Natural killer cell (primary cell): Measurements from ENCODE around the gene SCLT1. TPM values are rescaled to one million over a fixed set of nuclear protein-coding genes. Genes with fewer than 3 reads are reported as not detected.

ENCODE experiments used
- ATAC-seq, 3 donors: fragments of 150-1000 bp in 2 of 3; fragments of 200-7000 bp in 1 of 3; cut with Tn5 transposase; 1 replicate in 1 of 3; 2 replicates in 2 of 3; pipeline ENCODE4 v1.10.0; 2021; ENCODE audit warnings: mild to moderate bottlenecking in 2 of 3, moderate library complexity in 2 of 3
- DNase-seq, 2 donors: peaks; one replicate each; pipeline versions ENCODE4 v3.0.0 to v3.0.0-alpha.2; 2013 to 2021; ENCODE audit warnings: mixed read lengths in 1 of 2
- H3K27ac ChIP-seq: one replicate; pipeline ENCODE4 v1.5.1; 2013; ENCODE audit warnings: mild to moderate bottlenecking, low read length
- H3K27me3 ChIP-seq: one replicate; pipeline ENCODE4 v1.6.1; 2013; ENCODE audit warnings: low read length; ENCODE audit not compliant: control insufficient read depth, insufficient read depth
- H3K36me3 ChIP-seq: one replicate; pipeline ENCODE4 v1.6.1; 2013; ENCODE audit warnings: low read length; ENCODE audit not compliant: control insufficient read depth, insufficient read depth
- H3K4me1 ChIP-seq: one replicate; pipeline ENCODE4 v1.6.1; 2013; ENCODE audit warnings: low read length; ENCODE audit not compliant: control insufficient read depth, insufficient read depth
- H3K4me3 ChIP-seq: one replicate; pipeline ENCODE4 v1.5.1; 2013; ENCODE audit warnings: low read length
- H3K9me3 ChIP-seq: one replicate; pipeline ENCODE4 v1.6.1; 2013; ENCODE audit warnings: low read length; ENCODE audit not compliant: control insufficient read depth, insufficient read depth
- H3K27ac Mint-ChIP-seq, 2 donors: one replicate each; pipeline ENCODE4 v1.8.0; 2022; ENCODE audit warnings: mild to moderate bottlenecking in 2 of 2, mixed read lengths in 2 of 2, moderate library complexity in 1 of 2
- H3K27me3 Mint-ChIP-seq, 2 donors: one replicate each; pipeline ENCODE4 v1.8.0; 2022; ENCODE audit warnings: low read depth in 2 of 2, mixed read lengths in 2 of 2
- H3K36me3 Mint-ChIP-seq: one replicate; pipeline ENCODE4 v1.8.0; 2022; ENCODE audit warnings: mixed read lengths
- H3K4me1 Mint-ChIP-seq, 2 donors: one replicate each; pipeline ENCODE4 v1.8.0; 2022; ENCODE audit warnings: mixed read lengths in 2 of 2
- H3K4me3 Mint-ChIP-seq: one replicate; pipeline ENCODE4 v1.8.0; 2022; ENCODE audit warnings: mild to moderate bottlenecking, moderate library complexity, mixed read lengths
- H3K9me3 Mint-ChIP-seq, 2 donors: one replicate each; pipeline ENCODE4 v1.8.0; 2022; ENCODE audit warnings: mixed read lengths in 2 of 2
- CTCF ChIP-seq: fragments of 200-600 bp; IDR thresholded peaks from one replicate; pipeline ENCODE4 v1.8.0; 2022; ENCODE audit warnings: antibody characterized with exemption
- WGBS: methylation state at CpG from one replicate; pipeline ENCODE4 v1.1.7; 2013; ENCODE audit warnings: missing lambda C conversion rate; ENCODE audit not compliant: insufficient coverage; 5-methylcytosine and 5-hydroxymethylcytosine counted together
- intact Hi-C: fragments of 100-400 bp; cut with micrococcal nuclease; formaldehyde crosslinking; loops from one replicate; pipeline ENCODE4 v1.14.2; 2022
- total RNA-seq, 4 donors: library from RNA; stranded (reverse); fragments of 120-200 nt in 1 of 4; gene quantifications; one replicate each; pipeline versions ENCODE4 v1.2.3 to v1.2.4, GENCODE V29; 2013 to 2022

The SCLT1 gene
- total RNA-seq, 3 donors from 2014 or later (not counting 1 experiment from before 2014, with no cell fraction given), result 54.0 to 59.9 (median 55.4) TPM

- Histone ChIP-seq H3K9me3 (no peaks in the 10 kb centered on the region), H3K36me3 (peaks cover 3% of the 10 kb centered on the region), H3K4me1 (peaks cover 9% of the 10 kb centered on the region), H3K27ac (no peak overlapping the region), H3K4me3 (no peak overlapping the region), H3K27me3 (no peaks in the 10 kb centered on the region)
- Mint-ChIP-seq H3K27ac (peak overlapping the region in 1 of 2 donors; percentile 4), H3K27me3 (no peaks in the 10 kb centered on the region), H3K4me3 (no peak overlapping the region), H3K4me1 (peaks cover 47 to 53% of the 10 kb centered on the region in 2 donors), H3K9me3 (peaks cover 0 to 2% of the 10 kb centered on the region in 2 donors), H3K36me3 (peaks cover 9% of the 10 kb centered on the region)
- ATAC-seq, result no peak
- TF ChIP-seq CTCF, result no peak
- WGBS, result 92% methylated on average over 2 of the region's 3 CpGs
- DNase-seq, result no peak
- intact Hi-C loops, result no loop called here
Measured at GRCh38 chr4:128921954-128922353, 171.4 kb downstream of the SCLT1 start.

- Mint-ChIP-seq H3K4me1 (peaks cover 66 to 69% of the 10 kb centered on the region in 2 donors), H3K27me3 (no peaks in the 10 kb centered on the region), H3K27ac (peak overlapping the region; percentile 73 to 90), H3K36me3 (no peaks in the 10 kb centered on the region), H3K4me3 (peak overlapping the region; percentile 79), H3K9me3 (no peaks in the 10 kb centered on the region)
- peak; percentile 28 to 53 (median 49) for ATAC-seq
- WGBS, result 0% methylated on average over 1 of the region's 2 CpGs
- Histone ChIP-seq H3K27me3 (no peaks in the 10 kb centered on the region), H3K4me3 (no peak overlapping the region), H3K4me1 (peaks cover 20% of the 10 kb centered on the region), H3K36me3 (no peaks in the 10 kb centered on the region), H3K9me3 (no peaks in the 10 kb centered on the region), H3K27ac (peak overlapping the region; percentile 83)
- no peak for TF ChIP-seq CTCF
- DNase-seq, result peak in 1 of 2 donors; percentile 51
- intact Hi-C loops, result loop anchor here (2.0 kb wide), 3 partner anchors 63 to 175 kb away; partner anchors contain the start of gene SCLT1
Measured at GRCh38 chr4:128917781-128918180, 175.6 kb downstream of the SCLT1 start.

GRCh38 chr4:128916832-128917231 lies 176.5 kb downstream of the SCLT1 start:
- peak; percentile 38 to 57 for DNase-seq
- ATAC-seq, result peak; percentile 83 to 92 (median 89)
- peaks cover 22% of the 10 kb centered on the region for H3K4me1 ChIP-seq
- no peak for TF ChIP-seq CTCF
- Mint-ChIP-seq H3K9me3 (no peaks in the 10 kb centered on the region), H3K4me3 (peak overlapping the region; percentile 79), H3K27ac (peak overlapping the region; percentile 73 to 90), H3K27me3 (no peaks in the 10 kb centered on the region), H3K4me1 (peaks cover 68 to 70% of the 10 kb centered on the region in 2 donors), H3K36me3 (no peaks in the 10 kb centered on the region)
- H3K4me3 ChIP-seq, result no peak overlapping the region
- intact Hi-C loops, result loop anchor here (2.0 kb wide), 1 partner anchor 176 kb away; the partner anchor contains the start of gene SCLT1
- no peaks in the 10 kb centered on the region for H3K9me3 ChIP-seq
- H3K27me3 ChIP-seq, result no peaks in the 10 kb centered on the region
- peak overlapping the region; percentile 83 for H3K27ac ChIP-seq
- H3K36me3 ChIP-seq, result no peaks in the 10 kb centered on the region
- WGBS, result 10% methylated on average over 4 of the region's 6 CpGs

- no peak for TF ChIP-seq CTCF
- Mint-ChIP-seq H3K4me3 (no peak overlapping the region), H3K36me3 (no peaks in the 10 kb centered on the region), H3K27ac (peak overlapping the region; percentile 73 to 90), H3K9me3 (no peaks in the 10 kb centered on the region), H3K27me3 (no peaks in the 10 kb centered on the region), H3K4me1 (peaks cover 55 to 60% of the 10 kb centered on the region in 2 donors)
- DNase-seq, result no peak
- Histone ChIP-seq H3K36me3 (no peaks in the 10 kb centered on the region), H3K27me3 (no peaks in the 10 kb centered on the region), H3K4me1 (peaks cover 22% of the 10 kb centered on the region), H3K27ac (peak overlapping the region; percentile 83), H3K4me3 (no peak overlapping the region), H3K9me3 (no peaks in the 10 kb centered on the region)
- no peak for ATAC-seq
- intact Hi-C loops, result no loop called here
Measured at GRCh38 chr4:128915544-128915943, 177.8 kb downstream of the SCLT1 start.
